ENCODE measurements around the gene ANKRD29. TPM values are rescaled to one million over a fixed set of nuclear protein-coding genes. Genes with fewer than 3 reads are reported as not detected.

Gene ANKRD29
- total RNA-seq, 1 donor from 2014 or later, result 6.1 TPM

- DNase-seq, result no peak
Measured at GRCh38 chr18:23684515-23685197, 21.9 kb upstream of the ANKRD29 start.

- DNase-seq, result no peak
Measured at GRCh38 chr18:23683671-23684070, 21.0 kb upstream of the ANKRD29 start.

GRCh38 chr18:23683155-23683554 lies 20.4 kb upstream of the ANKRD29 start:
- no peak for DNase-seq

- DNase-seq, result no peak
Measured at GRCh38 chr18:23682472-23682871, 19.8 kb upstream of the ANKRD29 start.

GRCh38 chr18:23682045-23682444 lies 19.3 kb upstream of the ANKRD29 start:
- no peak for DNase-seq

- DNase-seq, result no peak
Measured at GRCh38 chr18:23675896-23676295, 13.2 kb upstream of the ANKRD29 start.

- DNase-seq, result no peak
Measured at GRCh38 chr18:23675236-23675635, 12.5 kb upstream of the ANKRD29 start.

- no peak for DNase-seq
Measured at GRCh38 chr18:23673725-23674124, 11.0 kb upstream of the ANKRD29 start.

- DNase-seq, result no peak
Measured at GRCh38 chr18:23671564-23671963, 8.9 kb upstream of the ANKRD29 start.

GRCh38 chr18:23669804-23670405 lies 7.2 kb upstream of the ANKRD29 start:
- DNase-seq, result no peak

GRCh38 chr18:23669202-23669766 lies 6.6 kb upstream of the ANKRD29 start:
- no peak for DNase-seq

GRCh38 chr18:23668731-23669130 lies 6.0 kb upstream of the ANKRD29 start:
- no peak for DNase-seq

GRCh38 chr18:23667114-23667513 lies 4.4 kb upstream of the ANKRD29 start:
- no peak for DNase-seq

- DNase-seq, result no peak
Measured at GRCh38 chr18:23664674-23665073, 2.0 kb upstream of the ANKRD29 start.

GRCh38 chr18:23661735-23662308 lies 889 bp downstream of the ANKRD29 start:
- no peak for DNase-seq

GRCh38 chr18:23658285-23658684 lies 4.4 kb downstream of the ANKRD29 start:
- no peak for DNase-seq

- no peak for DNase-seq
Measured at GRCh38 chr18:23652232-23652631, 10.5 kb downstream of the ANKRD29 start.

GRCh38 chr18:23650968-23651927 lies 11.5 kb downstream of the ANKRD29 start:
- no peak for DNase-seq

- no peak for DNase-seq
Measured at GRCh38 chr18:23648940-23649607, 13.6 kb downstream of the ANKRD29 start.

- no peak for DNase-seq
Measured at GRCh38 chr18:23648456-23648855, 14.3 kb downstream of the ANKRD29 start.

GRCh38 chr18:23646282-23646681 lies 16.4 kb downstream of the ANKRD29 start:
- no peak for DNase-seq
